T-helper 1 cell (primary cell): ENCODE results near the gene ANKH.

Experiments used
- DNase-seq, 5 donors: peaks; one replicate each; pipeline ENCODE4 v3.0.0-alpha.2; 2012 to 2020

The ANKH gene

GRCh38 chr5:14659821-14660607 is 211.6 kb downstream of the ANKH start:
- no peak for DNase-seq

DNA sequence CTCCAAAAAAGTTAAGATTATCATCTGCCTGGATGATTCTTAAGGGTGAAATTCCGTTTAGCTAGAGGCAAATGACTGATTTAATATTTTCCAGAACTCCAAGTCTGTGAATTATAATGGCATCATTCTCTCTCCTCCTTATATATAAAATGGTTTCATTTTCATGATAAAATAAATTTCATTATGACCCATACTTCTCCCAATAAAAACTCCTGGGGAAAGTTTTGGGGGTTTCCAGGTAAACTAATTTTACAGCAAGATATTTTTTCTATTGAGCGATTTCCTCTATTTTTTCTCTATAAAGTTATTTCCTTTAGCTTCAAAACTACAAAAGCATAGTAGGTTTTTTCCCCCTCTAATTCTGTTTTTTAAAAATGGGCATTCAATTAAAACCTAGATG is 214.7 kb downstream of the ANKH start:
- DNase-seq = no peak

GRCh38 chr5:14655146-14655741 is 216.3 kb downstream of the ANKH start:
- no peak for DNase-seq
